Colonic mucosa (tissue), 4 donors: ENCODE results near the gene PAPPA. TPM values are rescaled to one million over a fixed set of nuclear protein-coding genes. Genes with fewer than 3 reads are reported as not detected.

Experiments used
- DNase-seq: peaks from one replicate; pipeline ENCODE4 v3.0.0-alpha.2; 2020
- H3K27ac ChIP-seq: fragments of 200-600 bp; one replicate; pipeline ENCODE4 v1.8.0; 2021
- H3K27me3 ChIP-seq: fragments of 200-600 bp; one replicate; pipeline ENCODE4 v1.8.0; 2021
- H3K36me3 ChIP-seq: fragments of 200-600 bp; one replicate; pipeline ENCODE4 v1.8.0; 2021
- H3K4me1 ChIP-seq: fragments of 200-600 bp; one replicate; pipeline ENCODE4 v1.8.0; 2021; ENCODE audit warnings: mild to moderate bottlenecking
- H3K4me3 ChIP-seq: fragments of 200-600 bp; one replicate; pipeline ENCODE4 v1.8.0; 2021
- H3K9ac ChIP-seq, 2 donors: one replicate each; pipeline ENCODE4 v1.7.0; 2013; ENCODE audit warnings: control low read depth in 2 of 2, low read depth in 2 of 2, low read length in 2 of 2
- H3K9me3 ChIP-seq: fragments of 200-600 bp; one replicate; pipeline ENCODE4 v1.8.0; 2021
- intact Hi-C: fragments of 100-400 bp; cut with DNase I; formaldehyde crosslinking; loops from one replicate; pipeline ENCODE4 v1.14.1; 2022
- total RNA-seq, 2 donors: library from RNA; stranded (reverse); fragmentation: NEBNext Ultra II Directional in 1 of 2; extraction: Animal tissue kit (Norgen Biotek cat#: 25700) in 1 of 2; gene quantifications; one replicate each; pipeline ENCODE4 v1.2.1, GENCODE V29; 2021
- TF ChIP-seq, protein P1 (sequence below): fragments of 200-600 bp; IDR thresholded peaks from one replicate; pipeline ENCODE4 v1.8.0; 2022; ENCODE audit warnings: antibody characterized with exemption, mild to moderate bottlenecking
- donor health status: healthy.
- donor health status: DM: no; HTN: no; CAD: no.
- donor health status: DM: no; HTN: no; CAD: no.

PAPPA gene
- total RNA-seq, 2 donors from 2014 or later: 0.99 to 1.2 TPM

DNA sequence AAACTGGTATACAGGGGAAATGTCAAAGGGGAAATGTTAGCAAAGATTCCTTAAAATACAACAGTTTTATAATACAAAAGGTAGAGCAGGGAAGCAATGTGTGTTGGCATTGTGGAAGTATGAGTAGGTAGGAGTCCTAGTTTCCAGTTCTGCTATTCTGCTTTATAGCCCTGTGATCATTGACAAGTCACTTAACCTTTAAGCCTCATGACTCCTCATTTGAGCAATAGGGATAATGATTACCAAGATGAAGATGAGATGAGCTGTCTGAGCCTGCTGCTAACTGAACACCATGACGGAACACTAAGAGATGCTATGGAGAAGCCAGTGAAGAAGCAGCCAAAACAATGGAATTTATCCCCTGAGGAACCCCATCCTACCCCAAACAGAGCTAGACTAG, 251.7 kb downstream of the PAPPA start:
- DNase-seq: no peak
- Histone ChIP-seq H3K36me3 (no peaks in the 10 kb centered on the region), H3K27ac (no peak overlapping the region), H3K4me1 (no peaks in the 10 kb centered on the region), H3K27me3 (no peaks in the 10 kb centered on the region), H3K4me3 (no peak overlapping the region), H3K9ac (no peak overlapping the region), H3K9me3 (no peaks in the 10 kb centered on the region)
- intact Hi-C loops: no loop called here
- TF ChIP-seq, protein P1, sequence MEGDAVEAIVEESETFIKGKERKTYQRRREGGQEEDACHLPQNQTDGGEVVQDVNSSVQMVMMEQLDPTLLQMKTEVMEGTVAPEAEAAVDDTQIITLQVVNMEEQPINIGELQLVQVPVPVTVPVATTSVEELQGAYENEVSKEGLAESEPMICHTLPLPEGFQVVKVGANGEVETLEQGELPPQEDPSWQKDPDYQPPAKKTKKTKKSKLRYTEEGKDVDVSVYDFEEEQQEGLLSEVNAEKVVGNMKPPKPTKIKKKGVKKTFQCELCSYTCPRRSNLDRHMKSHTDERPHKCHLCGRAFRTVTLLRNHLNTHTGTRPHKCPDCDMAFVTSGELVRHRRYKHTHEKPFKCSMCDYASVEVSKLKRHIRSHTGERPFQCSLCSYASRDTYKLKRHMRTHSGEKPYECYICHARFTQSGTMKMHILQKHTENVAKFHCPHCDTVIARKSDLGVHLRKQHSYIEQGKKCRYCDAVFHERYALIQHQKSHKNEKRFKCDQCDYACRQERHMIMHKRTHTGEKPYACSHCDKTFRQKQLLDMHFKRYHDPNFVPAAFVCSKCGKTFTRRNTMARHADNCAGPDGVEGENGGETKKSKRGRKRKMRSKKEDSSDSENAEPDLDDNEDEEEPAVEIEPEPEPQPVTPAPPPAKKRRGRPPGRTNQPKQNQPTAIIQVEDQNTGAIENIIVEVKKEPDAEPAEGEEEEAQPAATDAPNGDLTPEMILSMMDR: no peak

DNA sequence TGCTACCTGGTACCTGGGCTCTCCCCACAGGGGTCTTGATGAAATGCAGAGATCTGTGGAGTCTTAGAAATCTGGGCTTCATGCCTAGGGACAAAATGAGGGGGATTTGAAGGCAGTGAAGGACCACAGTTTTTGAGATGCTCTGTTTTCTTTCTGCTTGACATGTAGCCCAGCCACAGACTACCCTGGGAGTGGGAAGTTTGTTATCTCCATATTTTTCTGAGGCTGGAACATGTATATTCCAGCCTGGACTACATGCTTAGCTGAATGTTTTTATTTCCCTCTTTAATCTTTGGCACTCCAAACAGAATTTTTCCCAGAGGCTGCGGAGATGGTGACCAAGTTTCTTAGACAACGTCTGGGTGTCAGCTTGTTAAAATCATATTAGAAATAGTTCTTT, 252.9 kb downstream of the PAPPA start:
- TF ChIP-seq, protein P1: no peak
- intact Hi-C loops: no loop called here
- Histone ChIP-seq H3K4me3 (no peak overlapping the region), H3K9ac (no peak overlapping the region), H3K9me3 (no peaks in the 10 kb centered on the region), H3K27ac (no peak overlapping the region), H3K27me3 (no peaks in the 10 kb centered on the region), H3K36me3 (no peaks in the 10 kb centered on the region), H3K4me1 (no peaks in the 10 kb centered on the region)
- DNase-seq: no peak

DNA sequence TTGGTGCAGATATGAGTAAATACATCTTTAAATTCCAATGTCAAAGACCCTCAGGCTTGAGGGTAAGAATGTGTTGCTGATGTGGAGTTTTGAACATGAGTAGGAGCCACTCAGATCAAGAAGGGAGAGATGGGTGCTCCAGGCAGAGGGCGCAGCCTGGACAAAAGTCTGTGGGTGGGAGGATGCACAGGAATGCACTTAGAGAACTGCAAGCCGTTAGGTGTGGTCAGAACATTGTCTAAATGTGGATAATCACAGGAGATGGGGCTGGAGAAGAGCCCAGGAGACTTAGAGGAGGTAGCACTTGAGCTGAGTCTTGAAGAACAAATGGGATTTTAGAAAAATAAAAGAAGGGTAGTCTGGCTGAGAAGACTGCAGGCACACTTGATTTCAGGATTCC, 255.5 kb downstream of the PAPPA start:
- Histone ChIP-seq H3K9ac (no peak overlapping the region), H3K36me3 (no peaks in the 10 kb centered on the region), H3K27ac (no peak overlapping the region), H3K4me3 (no peak overlapping the region), H3K4me1 (no peaks in the 10 kb centered on the region), H3K27me3 (no peaks in the 10 kb centered on the region), H3K9me3 (no peaks in the 10 kb centered on the region)
- TF ChIP-seq, protein P1: no peak
- DNase-seq: no peak
- intact Hi-C loops: no loop called here

DNA sequence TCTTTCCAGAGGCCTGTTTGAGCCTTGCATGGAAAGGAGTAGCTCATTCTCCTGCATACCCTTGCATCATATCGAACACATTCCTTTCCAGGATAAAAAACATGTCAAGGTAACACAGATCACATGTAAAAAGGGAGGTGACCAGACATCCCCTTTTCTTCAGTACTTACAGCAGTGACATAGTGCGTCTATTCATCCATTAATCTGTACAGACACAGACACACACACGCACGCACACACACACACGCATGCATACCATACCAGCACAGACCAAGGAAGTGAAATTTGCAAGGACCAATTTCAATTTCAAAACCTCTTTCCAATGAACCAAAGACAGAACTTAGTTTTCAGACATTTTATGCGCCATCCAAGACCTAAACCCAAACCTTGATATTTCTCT, 256.0 kb downstream of the PAPPA start:
- Histone ChIP-seq H3K27ac (no peak overlapping the region), H3K4me1 (no peaks in the 10 kb centered on the region), H3K9me3 (no peaks in the 10 kb centered on the region), H3K9ac (no peak overlapping the region), H3K27me3 (no peaks in the 10 kb centered on the region), H3K36me3 (no peaks in the 10 kb centered on the region), H3K4me3 (no peak overlapping the region)
- no peak for DNase-seq
- TF ChIP-seq, protein P1: no peak
- intact Hi-C loops: no loop called here

DNA sequence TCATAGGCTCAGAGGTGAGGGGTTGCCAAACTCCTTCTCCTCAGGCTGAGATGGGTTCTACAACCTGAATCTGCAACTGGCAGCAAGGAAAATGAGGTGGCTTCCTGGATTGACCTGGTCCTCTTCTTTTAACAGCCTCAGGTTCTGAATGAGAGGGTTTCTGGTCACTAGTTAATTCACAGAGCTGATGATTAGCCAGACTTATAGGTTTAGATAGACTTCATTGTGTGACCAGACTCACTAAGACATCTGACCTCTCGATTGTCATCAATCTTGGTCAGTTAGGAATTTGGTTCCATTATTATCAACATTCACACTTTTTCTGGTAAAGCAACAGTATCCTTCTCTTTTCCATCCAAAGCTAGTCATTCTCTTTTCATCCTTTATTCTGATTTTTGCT, 257.9 kb downstream of the PAPPA start:
- Histone ChIP-seq H3K4me3 (no peak overlapping the region), H3K9ac (no peak overlapping the region), H3K9me3 (no peaks in the 10 kb centered on the region), H3K27me3 (no peaks in the 10 kb centered on the region), H3K4me1 (no peaks in the 10 kb centered on the region), H3K36me3 (no peaks in the 10 kb centered on the region), H3K27ac (no peak overlapping the region)
- DNase-seq: no peak
- TF ChIP-seq, protein P1: no peak
- intact Hi-C loops: no loop called here

DNA sequence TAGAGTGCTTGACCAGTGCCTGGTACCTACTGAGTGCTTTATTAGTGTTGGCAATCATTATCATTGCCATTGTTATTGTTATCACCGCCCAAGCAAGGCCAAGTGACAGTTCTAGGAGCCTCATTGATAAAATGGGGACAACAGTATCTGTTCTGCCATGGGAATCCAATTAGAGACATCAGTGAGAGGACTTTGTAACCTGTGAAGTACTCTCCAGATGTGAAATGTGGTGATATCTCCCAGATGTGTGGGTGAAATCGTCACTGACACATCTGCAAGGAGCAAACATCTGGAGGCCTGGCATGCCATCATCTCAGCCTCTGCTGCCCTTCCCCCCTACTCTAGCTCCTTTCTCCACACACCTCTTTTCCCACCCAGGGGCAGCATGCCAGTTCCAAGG, 260.8 kb downstream of the PAPPA start:
- Histone ChIP-seq H3K27me3 (no peaks in the 10 kb centered on the region), H3K9ac (no peak overlapping the region), H3K4me1 (no peaks in the 10 kb centered on the region), H3K27ac (no peak overlapping the region), H3K4me3 (no peak overlapping the region), H3K36me3 (no peaks in the 10 kb centered on the region), H3K9me3 (no peaks in the 10 kb centered on the region)
- DNase-seq: no peak
- intact Hi-C loops: no loop called here
- TF ChIP-seq, protein P1: no peak
